ENCODE measurements around the gene HOXB1.
A peak's percentile ranks its signal among the peaks of the same experiment; 100 is the strongest.

HOXB1 gene

GRCh38 chr17:48530887-48531272 is at the start of gene HOXB1:
Gene HOXB1 (minus strand): TSS chr17:48531011. CDS start chr17:48530904, 107 bp downstream.
- DNase-seq = no peak

- DNase-seq = no peak
These were observed 49.1 kb upstream of the HOXB1 start for GRCh38 chr17:48579760-48580554.

- no peak for DNase-seq
These were observed 48.6 kb upstream of the HOXB1 start for GRCh38 chr17:48579471-48579759.

GRCh38 chr17:48578616-48579470 is 48.0 kb upstream of the HOXB1 start:
- no peak for DNase-seq

GRCh38 chr17:48577946-48578615 is 47.3 kb upstream of the HOXB1 start, which contains the start of gene HOXB4:
Gene HOXB4 (minus strand): TSS chr17:48578350. CDS start chr17:48578319, 31 bp downstream.
- peak; percentile 74 to 77 for DNase-seq

- no peak for DNase-seq
These were observed 46.6 kb upstream of the HOXB1 start for GRCh38 chr17:48577330-48577945.

GRCh38 chr17:48576479-48577309 is 45.9 kb upstream of the HOXB1 start:
- peak in 1 of 2 donors; percentile 37 for DNase-seq

GRCh38 chr17:48575673-48576478 is 45.1 kb upstream of the HOXB1 start:
- DNase-seq = no peak

- DNase-seq = no peak
These were observed 44.3 kb upstream of the HOXB1 start for GRCh38 chr17:48575066-48575582.

- DNase-seq = no peak
These were observed 43.8 kb upstream of the HOXB1 start for GRCh38 chr17:48574505-48575065.

- no peak for DNase-seq
These were observed 41.1 kb upstream of the HOXB1 start for GRCh38 chr17:48571826-48572417.

- DNase-seq = no peak
These were observed 40.4 kb upstream of the HOXB1 start for GRCh38 chr17:48571024-48571818.

- DNase-seq = no peak
These were observed 39.7 kb upstream of the HOXB1 start for GRCh38 chr17:48570325-48571023.

GRCh38 chr17:48569674-48570324 is 39.0 kb upstream of the HOXB1 start:
- no peak for DNase-seq

- DNase-seq = no peak
These were observed 38.4 kb upstream of the HOXB1 start for GRCh38 chr17:48569240-48569582.

GRCh38 chr17:48568499-48569239 is 37.9 kb upstream of the HOXB1 start:
- no peak for DNase-seq

- DNase-seq = no peak
These were observed 37.0 kb upstream of the HOXB1 start for GRCh38 chr17:48567646-48568354.
